Posterior vena cava (tissue), 2 donors: ENCODE data around the gene RSU1. TPM values are rescaled to one million over a fixed set of nuclear protein-coding genes. Genes with fewer than 3 reads are reported as not detected.
"Not testable (repeated sequence)": the region's sequence is repeated elsewhere in the genome, so short reads cannot be mapped to it uniquely, and the experiment has no call there.

Experiments used
- DNase-seq: peaks from one replicate; pipeline ENCODE4 v3.0.0-alpha.2; 2020; ENCODE audit warnings: low spot score
- intact Hi-C, 2 donors: fragments of 100-400 bp; cut with DNase I; formaldehyde crosslinking; loops; one replicate each; pipeline versions ENCODE4 v1.14.1 to v1.14.2; 2022 to 2023
- total RNA-seq, 2 donors: library from RNA; stranded (reverse); fragmentation: NEBNext Ultra II Directional; extraction: Animal tissue kit (Norgen Biotek cat#: 25700); gene quantifications; one replicate each; pipeline ENCODE4 v1.2.1, GENCODE V29; 2021
- donor health status: DM: yes; HTN: yes; CAD: no.
- donor health status: DM: yes; HTN: yes; CAD: no.

RSU1 gene
- total RNA-seq, 2 donors from 2014 or later, result 108 to 115 TPM

DNA sequence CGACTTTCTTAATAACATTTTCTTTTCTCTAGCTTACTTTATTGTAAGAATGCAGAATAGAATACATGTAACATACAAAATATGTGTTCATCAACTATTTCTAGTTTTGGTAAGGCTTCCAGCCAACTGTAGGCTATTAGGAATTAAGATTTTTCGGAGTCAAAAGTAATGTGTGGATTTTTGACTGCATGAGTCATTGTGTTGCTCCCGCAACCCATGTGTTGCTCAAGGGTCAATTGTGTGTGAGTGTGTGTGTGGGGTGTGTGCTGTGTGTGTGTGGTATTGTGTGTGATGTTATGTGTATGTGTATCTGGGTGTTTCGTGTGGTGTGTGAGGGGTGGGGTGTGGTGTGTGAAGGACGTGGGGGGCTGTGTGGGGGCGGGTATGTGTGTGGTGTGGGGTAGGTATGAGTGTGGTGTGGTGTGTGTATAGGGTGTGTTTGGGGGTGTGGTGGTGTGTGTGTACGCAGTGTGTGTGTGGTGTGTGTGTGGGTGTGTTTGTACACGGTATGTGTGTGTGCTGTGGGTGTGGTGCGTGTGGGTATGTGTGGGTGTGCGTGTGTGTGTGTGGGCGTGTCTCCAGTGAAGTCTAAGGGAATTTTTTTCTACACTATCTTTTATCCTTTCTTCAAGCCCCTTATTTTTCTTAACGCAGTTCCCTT, 60.5 kb downstream of the RSU1 start:
- intact Hi-C loops, result no loop called here
- DNase-seq, result no peak

DNA sequence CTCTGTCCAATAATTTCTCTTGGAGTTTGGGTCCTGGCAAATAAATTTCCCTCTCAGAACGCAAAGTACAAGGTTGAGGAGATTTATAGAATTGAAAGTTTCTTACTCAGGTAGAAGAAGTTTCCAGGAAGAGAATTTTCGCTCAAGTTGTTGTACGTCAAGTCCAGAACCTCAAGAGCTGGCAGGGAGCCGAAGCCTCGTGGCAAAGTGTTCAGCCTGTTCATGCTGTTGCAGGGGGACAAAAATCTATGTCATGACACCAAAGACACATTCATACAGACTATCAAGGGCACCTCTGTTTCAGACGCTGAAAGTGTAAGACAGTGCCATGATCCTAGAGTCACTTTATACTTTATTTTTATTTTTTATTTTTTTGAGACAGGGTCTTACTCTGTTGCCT, 62.5 kb downstream of the RSU1 start:
- intact Hi-C loops, result no loop called here
- no peak for DNase-seq

GRCh38 chr10:16752849-16753248, 64.4 kb downstream of the RSU1 start:
- DNase-seq, intact Hi-C loops: not testable (repeated sequence)

GRCh38 chr10:16752099-16752498, 65.1 kb downstream of the RSU1 start:
- DNase-seq, result no peak
- intact Hi-C loops, result no loop called here

DNA sequence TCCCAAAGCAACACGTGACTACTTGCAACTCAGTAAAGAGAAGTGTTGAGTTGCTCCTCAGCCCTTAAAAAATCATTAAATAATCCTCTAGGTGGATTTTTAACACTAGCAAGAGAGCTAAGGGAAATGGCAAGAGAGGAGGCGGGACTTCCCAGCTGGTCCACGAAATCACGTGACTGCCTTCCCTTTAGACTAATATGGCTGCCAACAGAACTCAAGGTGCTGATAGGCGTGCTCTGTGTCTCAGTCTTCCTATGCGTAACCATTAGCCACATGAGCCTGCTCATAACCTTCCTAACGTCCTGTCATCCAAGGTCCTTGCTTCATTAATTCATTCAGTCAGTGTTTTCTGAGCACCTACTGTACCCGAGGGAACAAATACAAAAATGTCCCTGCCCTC, 66.0 kb downstream of the RSU1 start:
- intact Hi-C loops, result no loop called here
- DNase-seq, result no peak

DNA sequence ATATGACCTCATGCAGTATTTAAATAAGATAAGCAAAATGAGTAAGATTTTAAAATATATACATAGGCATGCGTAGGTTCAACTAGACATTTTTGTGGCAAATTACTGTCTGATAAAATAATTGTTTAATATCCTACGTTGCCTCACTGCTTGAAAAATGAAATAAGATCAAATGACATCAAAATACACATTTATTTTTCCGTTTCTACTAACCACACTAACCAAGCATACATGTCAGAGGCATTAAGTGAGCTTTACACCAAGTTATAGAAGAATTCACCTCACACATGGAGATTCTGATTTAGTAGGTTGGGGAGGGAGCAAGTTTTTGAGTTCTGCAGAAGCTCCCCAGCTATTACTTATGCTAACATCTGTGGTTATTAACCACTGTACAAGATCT, 66.8 kb downstream of the RSU1 start:
- intact Hi-C loops, result no loop called here

GRCh38 chr10:16748749-16749148, 68.5 kb downstream of the RSU1 start:
- no peak for DNase-seq
- intact Hi-C loops, result no loop called here

More for the DNA sequence above, 66.8 kb downstream of the RSU1 start:
- no peak for DNase-seq

DNA sequence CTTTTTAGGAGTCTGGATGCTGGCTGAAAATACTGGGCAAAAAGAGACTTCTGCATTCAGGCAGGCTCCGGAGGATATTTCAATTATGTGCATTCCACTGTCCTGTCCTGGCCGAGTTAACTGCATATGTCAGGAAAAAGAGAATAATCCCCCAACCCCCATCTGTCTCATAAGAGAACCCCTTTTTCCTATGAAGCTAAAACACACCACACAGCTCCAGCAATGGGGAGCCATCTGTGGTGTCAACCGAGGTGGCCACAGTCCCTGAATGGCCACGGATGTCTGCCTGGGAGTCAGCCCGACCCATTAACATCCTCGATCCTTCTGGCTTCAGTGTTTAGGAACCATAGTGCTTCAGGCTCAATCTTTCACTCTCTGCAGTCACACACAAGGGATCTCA, 70.4 kb downstream of the RSU1 start:
- intact Hi-C loops, result no loop called here
- DNase-seq, result no peak

DNA sequence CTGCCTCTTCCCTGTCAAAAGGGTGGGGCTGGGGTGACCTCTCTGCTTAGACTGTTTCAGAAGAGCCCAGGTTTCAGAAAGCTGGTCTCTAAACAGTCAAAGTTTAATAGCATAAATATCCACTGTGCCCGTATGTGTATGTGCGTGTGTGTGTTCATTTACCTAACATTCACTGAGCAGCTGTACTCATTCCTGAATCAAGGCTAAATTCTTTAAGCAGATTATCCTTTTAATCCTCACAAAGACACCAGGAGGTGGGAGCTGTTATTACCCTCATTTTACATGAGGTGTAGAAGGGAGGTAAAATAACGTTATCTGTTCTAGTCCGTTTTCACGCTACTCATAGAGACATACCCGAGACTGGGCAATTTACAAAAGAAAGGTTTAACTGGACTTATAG, 72.2 kb downstream of the RSU1 start:
- DNase-seq, result no peak
- intact Hi-C loops, result no loop called here

GRCh38 chr10:16742165-16742960, 74.9 kb downstream of the RSU1 start:
- no peak for DNase-seq
- intact Hi-C loops, result no loop called here

DNA sequence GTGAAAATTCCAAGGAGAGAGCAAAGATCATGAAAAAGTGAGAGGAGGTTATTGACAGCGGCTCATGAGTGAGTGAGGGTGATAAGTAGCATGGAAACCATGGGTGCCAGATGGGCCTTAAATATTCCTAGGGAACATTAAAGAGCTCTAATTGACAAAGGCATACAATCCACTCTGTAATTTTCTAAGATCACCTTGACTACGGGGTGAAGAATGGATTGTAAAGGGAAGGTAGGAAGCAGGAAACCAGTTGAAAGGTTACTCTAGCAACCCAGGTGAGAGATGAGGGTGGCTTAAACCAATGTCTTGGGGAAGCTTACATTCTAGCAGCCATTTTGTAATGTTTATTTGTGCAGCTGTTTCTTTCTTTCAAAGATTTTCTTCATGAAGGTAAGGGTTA, 75.7 kb downstream of the RSU1 start:
- intact Hi-C loops, result no loop called here
- no peak for DNase-seq

- intact Hi-C loops, result no loop called here
- no peak for DNase-seq
Observed at GRCh38 chr10:16737420-16737819, 79.8 kb downstream of the RSU1 start.

DNA sequence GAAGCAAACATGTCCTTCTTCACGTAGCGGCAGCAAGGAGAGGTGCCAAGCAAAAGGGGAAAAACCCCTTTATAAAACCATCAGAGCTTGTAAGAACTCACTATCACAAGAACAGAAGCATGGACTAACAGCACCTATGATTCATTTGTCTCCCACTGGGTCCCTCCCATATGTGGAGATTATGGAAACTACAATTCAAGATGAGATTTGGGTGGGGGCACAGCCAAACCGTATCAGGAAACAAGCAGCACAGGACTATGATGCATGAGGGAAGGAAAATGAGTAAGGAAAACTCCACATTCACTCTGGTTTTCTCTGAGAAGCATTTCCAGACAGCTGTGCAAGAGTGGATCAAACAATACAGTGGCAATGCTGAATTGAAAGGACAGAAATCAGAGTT, 81.6 kb downstream of the RSU1 start:
- intact Hi-C loops, result no loop called here
- no peak for DNase-seq

- intact Hi-C loops, result no loop called here
- DNase-seq, result no peak
Observed at GRCh38 chr10:16732376-16732775, 84.8 kb downstream of the RSU1 start.

- intact Hi-C loops, result no loop called here
Observed at GRCh38 chr10:16728266-16728665, 89.0 kb downstream of the RSU1 start.

DNA sequence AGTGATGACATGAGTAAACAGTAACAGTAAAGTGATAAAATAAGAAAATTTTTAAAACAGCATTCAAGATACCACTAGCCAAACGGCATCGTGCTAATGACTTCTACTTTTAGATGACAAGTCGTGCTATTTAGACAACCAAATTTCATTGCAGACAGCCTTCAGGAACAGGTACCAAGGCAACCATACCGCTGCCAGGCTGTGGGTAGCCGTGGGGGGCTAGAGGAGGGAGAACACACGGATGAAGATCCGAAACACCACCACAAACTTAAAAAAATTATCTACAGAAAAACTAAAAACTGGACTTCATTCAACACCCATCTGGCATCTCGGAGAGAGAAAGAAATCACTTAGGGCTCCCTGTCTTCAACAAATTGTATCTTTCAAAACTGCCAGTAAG, 89.6 kb downstream of the RSU1 start:
- intact Hi-C loops, result no loop called here
- DNase-seq, result no peak

More at GRCh38 chr10:16728266-16728665, 89.0 kb downstream of the RSU1 start:
- no peak for DNase-seq

DNA sequence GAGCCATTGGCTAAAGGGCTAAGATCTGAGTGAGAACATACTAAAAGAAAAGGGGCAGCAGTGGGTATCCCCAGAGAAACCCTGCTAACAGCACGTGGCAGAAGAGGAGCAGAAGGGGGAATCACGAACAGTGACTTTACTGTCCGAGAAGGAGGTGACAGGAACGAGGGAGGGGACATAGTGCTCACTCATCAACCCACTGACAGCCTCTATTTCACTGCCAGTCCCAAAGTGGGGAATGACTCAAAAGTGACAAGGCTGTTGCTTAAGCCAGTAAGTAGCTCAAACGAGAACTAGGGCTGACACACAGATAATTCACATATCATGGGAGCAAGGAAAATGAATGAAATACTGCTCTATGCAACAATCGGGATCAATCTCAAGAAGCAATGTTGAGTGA, 92.7 kb downstream of the RSU1 start:
- DNase-seq, result no peak
- intact Hi-C loops, result no loop called here

GRCh38 chr10:16720812-16721211, 96.4 kb downstream of the RSU1 start:
- intact Hi-C loops, result no loop called here
- DNase-seq, result no peak

DNA sequence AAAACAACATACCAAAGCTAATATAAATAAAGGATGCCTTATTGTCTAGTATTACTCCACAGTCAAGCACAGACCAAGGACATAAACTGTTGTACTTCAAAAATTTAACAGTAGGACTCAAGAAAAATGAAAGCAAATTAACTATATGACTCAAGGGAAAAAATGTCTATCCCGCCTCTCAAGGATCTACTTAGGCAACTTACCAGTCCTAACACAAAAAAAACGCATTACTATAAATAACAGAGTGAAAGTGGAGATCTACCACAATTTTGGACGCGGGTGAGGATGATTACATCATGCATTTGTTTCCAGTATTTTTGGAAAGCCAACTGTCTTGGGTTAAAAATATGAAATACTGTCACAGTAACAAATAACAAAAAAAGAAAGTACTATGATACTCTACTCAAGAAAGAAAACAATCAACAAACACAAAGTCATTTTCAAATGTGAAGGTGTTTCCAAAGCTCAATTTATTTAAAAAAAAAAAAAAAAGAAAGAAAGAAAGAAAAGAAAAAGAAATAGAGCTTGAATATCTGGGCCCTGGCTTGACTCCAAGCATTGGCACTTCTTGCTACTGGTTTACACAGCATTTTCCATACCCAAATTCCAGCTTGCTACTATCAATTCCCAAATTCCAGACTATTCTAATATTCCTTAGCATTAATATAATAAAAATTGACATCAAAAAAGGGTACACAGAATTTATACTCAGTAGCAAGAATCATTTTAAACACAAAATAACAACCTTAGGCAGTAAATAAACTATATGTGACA, 99.4 kb downstream of the RSU1 start:
- intact Hi-C loops, result no loop called here

GRCh38 chr10:16716051-16716450, 101.2 kb downstream of the RSU1 start:
- intact Hi-C loops, result no loop called here
- DNase-seq, result no peak

More for the DNA sequence above, 99.4 kb downstream of the RSU1 start:
- no peak for DNase-seq
